ENCODE results near the gene AASDH.
A peak's percentile ranks its signal among the peaks of the same experiment; 100 is the strongest.

Gene AASDH, protein sequence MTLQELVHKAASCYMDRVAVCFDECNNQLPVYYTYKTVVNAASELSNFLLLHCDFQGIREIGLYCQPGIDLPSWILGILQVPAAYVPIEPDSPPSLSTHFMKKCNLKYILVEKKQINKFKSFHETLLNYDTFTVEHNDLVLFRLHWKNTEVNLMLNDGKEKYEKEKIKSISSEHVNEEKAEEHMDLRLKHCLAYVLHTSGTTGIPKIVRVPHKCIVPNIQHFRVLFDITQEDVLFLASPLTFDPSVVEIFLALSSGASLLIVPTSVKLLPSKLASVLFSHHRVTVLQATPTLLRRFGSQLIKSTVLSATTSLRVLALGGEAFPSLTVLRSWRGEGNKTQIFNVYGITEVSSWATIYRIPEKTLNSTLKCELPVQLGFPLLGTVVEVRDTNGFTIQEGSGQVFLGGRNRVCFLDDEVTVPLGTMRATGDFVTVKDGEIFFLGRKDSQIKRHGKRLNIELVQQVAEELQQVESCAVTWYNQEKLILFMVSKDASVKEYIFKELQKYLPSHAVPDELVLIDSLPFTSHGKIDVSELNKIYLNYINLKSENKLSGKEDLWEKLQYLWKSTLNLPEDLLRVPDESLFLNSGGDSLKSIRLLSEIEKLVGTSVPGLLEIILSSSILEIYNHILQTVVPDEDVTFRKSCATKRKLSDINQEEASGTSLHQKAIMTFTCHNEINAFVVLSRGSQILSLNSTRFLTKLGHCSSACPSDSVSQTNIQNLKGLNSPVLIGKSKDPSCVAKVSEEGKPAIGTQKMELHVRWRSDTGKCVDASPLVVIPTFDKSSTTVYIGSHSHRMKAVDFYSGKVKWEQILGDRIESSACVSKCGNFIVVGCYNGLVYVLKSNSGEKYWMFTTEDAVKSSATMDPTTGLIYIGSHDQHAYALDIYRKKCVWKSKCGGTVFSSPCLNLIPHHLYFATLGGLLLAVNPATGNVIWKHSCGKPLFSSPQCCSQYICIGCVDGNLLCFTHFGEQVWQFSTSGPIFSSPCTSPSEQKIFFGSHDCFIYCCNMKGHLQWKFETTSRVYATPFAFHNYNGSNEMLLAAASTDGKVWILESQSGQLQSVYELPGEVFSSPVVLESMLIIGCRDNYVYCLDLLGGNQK

DNA sequence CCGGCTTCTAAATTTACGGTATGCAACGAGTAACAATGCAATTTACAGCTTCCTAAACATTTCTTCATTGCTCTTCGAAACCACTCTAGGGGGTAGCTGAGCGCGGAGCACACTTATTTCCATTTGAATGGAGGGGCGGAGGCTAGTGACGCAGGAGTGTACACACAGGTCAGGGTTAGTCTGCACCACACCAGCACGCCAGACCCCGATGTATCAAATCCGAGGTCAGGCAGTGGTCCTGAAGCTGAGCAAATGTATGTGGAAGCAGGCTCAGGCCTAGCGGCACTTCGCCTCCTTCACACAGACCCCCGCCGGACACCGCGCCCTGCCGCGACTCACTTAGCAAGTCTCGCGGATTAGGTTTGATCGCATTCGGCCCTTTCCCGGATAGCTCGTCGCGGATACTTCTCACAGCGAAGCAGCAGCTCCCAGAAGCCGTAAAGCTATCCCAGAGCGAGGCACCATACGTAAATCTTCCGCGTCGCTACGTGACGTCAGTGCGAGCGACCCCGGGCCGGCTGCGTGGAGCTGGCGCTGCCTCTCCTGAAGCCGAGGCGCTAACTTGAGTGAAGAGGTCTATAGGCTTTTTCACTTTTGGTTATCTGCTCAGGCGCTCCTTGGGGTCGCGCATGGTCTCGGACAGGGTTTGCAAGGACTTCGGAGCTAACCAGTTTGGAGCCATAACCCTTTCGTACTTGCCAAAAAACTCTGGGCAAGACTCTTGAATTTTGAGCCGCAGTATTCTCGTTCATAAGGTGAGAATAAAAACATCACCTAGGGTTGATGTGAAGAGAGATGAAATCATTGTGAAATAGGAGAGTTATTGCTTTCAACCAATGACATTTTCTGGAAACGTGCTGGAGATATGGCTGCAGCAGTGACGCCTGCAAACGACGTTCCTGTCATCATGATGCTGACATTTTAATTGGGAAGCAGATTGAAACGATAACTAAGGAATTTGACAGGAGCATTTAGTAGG is at the start of gene AASDH:
Gene AASDH (minus strand): TSS at position 469 of the 979 bp plus-strand sequence. CDS start 3,192 bp downstream, outside the sequence.
- no peaks in the 10 kb centered on the region for H3K9me3 Mint-ChIP-seq
- peaks cover 52% of the 10 kb centered on the region for H3K4me1 Mint-ChIP-seq (ENCODE audit: low read depth)
- H3K4me3 Mint-ChIP-seq = peak within 1 kb of the TSS; percentile 97
- H3K27ac Mint-ChIP-seq = peak within 1 kb of the TSS; percentile 99
- peaks cover 19% of the 10 kb centered on the region for H3K36me3 Mint-ChIP-seq (ENCODE audit: low read depth)
- H3K27me3 Mint-ChIP-seq = no peaks in the 10 kb centered on the region

DNA sequence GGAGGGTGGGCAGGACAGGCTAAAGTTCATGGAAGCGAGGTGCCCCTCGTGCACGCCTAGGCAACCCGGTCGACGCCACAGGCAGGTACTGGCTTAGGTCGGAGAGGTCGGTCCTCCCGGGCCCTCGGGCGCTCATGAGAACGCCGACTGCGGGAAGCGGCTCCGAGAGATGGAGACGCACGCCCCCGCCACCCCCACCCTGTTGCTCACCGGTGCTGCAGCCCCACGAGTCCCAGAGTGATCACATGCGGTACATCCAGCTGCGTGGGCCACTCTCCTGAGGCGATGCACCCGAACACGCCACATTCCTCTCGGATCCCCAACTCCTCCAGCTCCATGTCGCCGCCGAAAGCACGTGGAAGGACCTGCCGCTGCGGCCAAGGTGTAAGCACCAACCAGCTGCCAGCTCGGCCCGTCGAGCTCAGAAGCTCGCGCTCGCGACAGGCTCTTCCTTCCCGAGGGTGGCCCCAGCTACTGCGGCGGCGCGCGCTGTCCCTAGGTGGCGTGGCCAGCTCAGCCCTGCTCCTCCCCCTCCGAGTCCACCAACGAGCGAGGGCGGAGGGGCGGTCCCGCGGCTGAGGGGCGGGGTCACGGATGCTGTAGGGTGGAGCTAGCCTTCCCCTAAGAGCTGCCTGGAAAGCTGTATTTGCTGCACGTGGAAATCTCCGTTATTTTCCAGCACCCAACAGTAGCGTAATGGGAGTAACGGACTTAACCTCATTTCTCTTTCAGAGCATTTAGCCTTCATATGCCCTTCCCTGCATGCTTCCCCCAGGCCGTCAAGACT is 48.0 kb upstream of the AASDH start, which contains the start of gene PPAT:
Gene PPAT (minus strand): TSS at position 476 of the 787 bp plus-strand sequence. CDS start 138 bp downstream, at position 338.
- peak within 1 kb of the TSS; percentile 100 for H3K27ac Mint-ChIP-seq
- H3K9me3 Mint-ChIP-seq = no peaks in the 10 kb centered on the region
- peaks cover 44% of the 10 kb centered on the region for H3K36me3 Mint-ChIP-seq (ENCODE audit: low read depth)
- H3K4me1 Mint-ChIP-seq (ENCODE audit: low read depth) = peaks cover 64% of the 10 kb centered on the region
- peak within 1 kb of the TSS; percentile 99 for H3K4me3 Mint-ChIP-seq
- H3K27me3 Mint-ChIP-seq = no peaks in the 10 kb centered on the region

DNA sequence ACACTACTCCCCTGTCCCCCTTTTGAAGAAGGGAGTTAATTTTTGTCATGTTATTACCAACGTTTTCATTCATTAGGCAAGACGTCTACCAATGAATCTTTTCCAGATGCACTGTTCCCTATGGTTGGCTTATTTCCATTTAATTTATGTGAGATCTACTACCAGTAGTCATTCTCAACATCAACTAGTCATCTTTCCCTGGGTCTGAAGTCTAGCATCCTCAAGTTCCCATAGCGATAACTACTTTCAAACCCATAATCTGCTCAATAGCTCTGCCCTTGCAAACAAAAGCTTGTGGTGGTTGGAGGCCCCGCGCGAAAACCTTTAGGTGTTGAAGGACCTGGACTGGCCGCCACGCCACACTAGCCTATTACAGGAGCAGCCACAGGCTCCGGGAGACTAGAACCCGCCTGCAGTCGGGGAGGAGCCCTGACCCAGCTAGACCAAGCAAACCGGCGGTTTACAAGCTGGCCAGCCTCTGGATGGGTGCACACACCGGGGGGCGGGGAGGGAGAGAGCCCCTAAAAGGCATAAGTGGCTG is 47.4 kb upstream of the AASDH start:
- peaks cover 37% of the 10 kb centered on the region for H3K36me3 Mint-ChIP-seq (ENCODE audit: low read depth)
- peaks cover 62% of the 10 kb centered on the region for H3K4me1 Mint-ChIP-seq (ENCODE audit: low read depth)
- no peaks in the 10 kb centered on the region for H3K27me3 Mint-ChIP-seq
- peak overlapping the region; percentile 96 for H3K27ac Mint-ChIP-seq
- H3K4me3 Mint-ChIP-seq = peak overlapping the region; percentile 99
- no peaks in the 10 kb centered on the region for H3K9me3 Mint-ChIP-seq

DNA sequence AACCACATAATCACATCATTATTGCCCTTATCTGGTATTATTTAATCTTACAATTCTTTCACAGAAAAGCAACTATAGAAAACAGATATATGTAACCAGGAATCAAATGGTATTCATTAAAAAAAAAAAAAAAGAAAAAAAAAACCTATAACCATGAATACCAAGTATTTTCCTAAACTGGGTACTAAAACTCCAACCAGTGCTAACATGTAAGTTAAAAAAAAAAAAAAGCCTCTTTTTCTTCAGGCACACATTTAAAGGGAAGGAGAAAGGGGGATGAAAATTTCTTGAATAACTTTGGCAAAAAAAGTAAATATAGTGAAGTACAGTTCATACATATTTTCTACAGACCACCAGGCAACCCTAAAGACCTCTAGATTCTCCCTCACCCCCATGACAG is 46.0 kb upstream of the AASDH start:
- Mint-ChIP-seq H3K27ac (no peak overlapping the region), H3K4me1 (ENCODE audit: low read depth) (peaks cover 63% of the 10 kb centered on the region), H3K4me3 (peak overlapping the region; percentile 99)

DNA sequence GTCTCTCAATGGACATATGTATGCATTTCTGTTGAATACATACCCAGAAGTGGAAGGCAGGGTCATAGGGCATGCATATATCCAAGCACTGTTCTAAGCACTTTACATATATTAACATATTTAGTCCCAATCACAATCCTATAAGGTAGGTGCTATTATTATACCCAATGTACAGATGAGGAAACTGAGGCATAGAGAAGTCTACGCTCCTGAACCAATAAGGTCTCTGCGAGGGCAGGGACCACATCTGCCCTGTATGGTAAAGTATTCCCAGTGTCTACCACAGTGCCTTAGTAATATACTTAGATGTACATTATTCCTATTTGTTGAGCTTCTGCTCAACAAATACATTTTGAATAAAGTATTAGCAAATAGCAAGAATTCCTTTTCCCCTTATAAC is 42.9 kb upstream of the AASDH start:
- peaks cover 21% of the 10 kb centered on the region for H3K36me3 Mint-ChIP-seq (ENCODE audit: low read depth)
- no peak overlapping the region for H3K4me3 Mint-ChIP-seq
- H3K27me3 Mint-ChIP-seq = no peaks in the 10 kb centered on the region
- H3K9me3 Mint-ChIP-seq = no peaks in the 10 kb centered on the region
- peaks cover 76% of the 10 kb centered on the region for H3K4me1 Mint-ChIP-seq (ENCODE audit: low read depth)
- no peak overlapping the region for H3K27ac Mint-ChIP-seq

More for the DNA sequence above, 46.0 kb upstream of the AASDH start:
- H3K36me3 Mint-ChIP-seq (ENCODE audit: low read depth) = peaks cover 28% of the 10 kb centered on the region
- no peaks in the 10 kb centered on the region for H3K27me3 Mint-ChIP-seq
- H3K9me3 Mint-ChIP-seq = no peaks in the 10 kb centered on the region

DNA sequence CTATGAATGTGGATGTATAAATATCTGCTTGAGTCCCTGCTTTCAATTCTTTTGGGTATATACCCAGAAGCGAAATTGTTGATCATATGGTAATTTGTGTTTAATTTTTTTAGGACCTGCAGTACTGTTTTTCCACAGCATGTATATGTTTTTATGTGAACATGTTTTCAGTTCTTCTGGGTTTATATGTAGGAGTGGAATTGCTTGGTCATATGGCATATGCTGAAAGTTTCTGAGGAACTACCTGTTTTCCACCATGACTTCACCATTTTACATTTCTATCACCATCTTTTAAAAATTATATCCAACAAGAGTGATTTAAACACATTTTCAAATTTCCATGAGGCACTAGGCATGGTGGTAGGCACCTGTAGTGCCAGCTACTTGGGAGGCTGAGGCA is 39.9 kb upstream of the AASDH start:
- no peaks in the 10 kb centered on the region for H3K9me3 Mint-ChIP-seq
- H3K27ac Mint-ChIP-seq = no peak overlapping the region
- peaks cover 17% of the 10 kb centered on the region for H3K36me3 Mint-ChIP-seq (ENCODE audit: low read depth)
- no peaks in the 10 kb centered on the region for H3K27me3 Mint-ChIP-seq
- H3K4me3 Mint-ChIP-seq = no peak overlapping the region
- peaks cover 62% of the 10 kb centered on the region for H3K4me1 Mint-ChIP-seq (ENCODE audit: low read depth)

DNA sequence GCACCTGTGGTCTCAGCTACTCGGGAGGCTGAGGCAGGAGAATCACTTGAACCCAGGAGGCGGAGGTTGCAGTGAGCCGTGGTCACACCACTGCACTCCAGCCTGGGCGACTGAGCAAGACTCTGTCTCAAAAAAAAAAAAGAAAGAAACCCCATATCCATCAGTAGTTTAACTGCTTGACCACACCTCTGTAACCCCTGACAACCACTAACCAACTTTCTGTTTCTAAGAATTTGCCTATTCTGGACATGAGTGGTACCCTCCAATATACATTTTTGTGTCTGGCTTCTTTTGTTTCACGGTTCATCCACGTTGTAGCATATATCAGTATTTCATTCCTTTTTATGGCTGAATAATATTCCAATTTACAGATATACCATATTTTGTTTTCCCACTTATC is 39.0 kb upstream of the AASDH start:
- no peaks in the 10 kb centered on the region for H3K9me3 Mint-ChIP-seq
- peaks cover 17% of the 10 kb centered on the region for H3K36me3 Mint-ChIP-seq (ENCODE audit: low read depth)
- peaks cover 52% of the 10 kb centered on the region for H3K4me1 Mint-ChIP-seq (ENCODE audit: low read depth)
- H3K27me3 Mint-ChIP-seq = no peaks in the 10 kb centered on the region
- no peak overlapping the region for H3K27ac Mint-ChIP-seq
- no peak overlapping the region for H3K4me3 Mint-ChIP-seq

DNA sequence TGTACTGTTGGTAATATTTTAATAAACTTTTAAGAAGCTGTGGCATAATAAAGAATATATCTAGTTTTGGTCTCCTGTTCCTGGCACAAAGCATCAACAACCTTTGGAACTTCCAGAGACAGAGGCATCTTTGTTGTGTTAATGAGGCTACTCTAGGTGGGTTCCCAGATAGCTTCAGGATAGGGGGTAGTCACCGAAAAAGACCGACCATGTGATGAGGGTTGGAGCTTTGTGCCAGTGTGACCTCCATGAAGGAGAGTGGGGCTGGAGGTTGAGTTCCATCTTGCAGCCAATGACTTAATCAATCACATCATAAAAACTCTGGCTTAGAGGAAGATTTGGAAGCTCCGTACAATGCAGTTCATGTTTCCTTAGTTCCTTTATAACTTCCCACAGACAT is 38.2 kb upstream of the AASDH start:
- H3K4me1 Mint-ChIP-seq (ENCODE audit: low read depth) = peaks cover 45% of the 10 kb centered on the region
- H3K27ac Mint-ChIP-seq = no peak overlapping the region
- no peaks in the 10 kb centered on the region for H3K9me3 Mint-ChIP-seq
- H3K4me3 Mint-ChIP-seq = no peak overlapping the region
- peaks cover 17% of the 10 kb centered on the region for H3K36me3 Mint-ChIP-seq (ENCODE audit: low read depth)
- no peaks in the 10 kb centered on the region for H3K27me3 Mint-ChIP-seq

DNA sequence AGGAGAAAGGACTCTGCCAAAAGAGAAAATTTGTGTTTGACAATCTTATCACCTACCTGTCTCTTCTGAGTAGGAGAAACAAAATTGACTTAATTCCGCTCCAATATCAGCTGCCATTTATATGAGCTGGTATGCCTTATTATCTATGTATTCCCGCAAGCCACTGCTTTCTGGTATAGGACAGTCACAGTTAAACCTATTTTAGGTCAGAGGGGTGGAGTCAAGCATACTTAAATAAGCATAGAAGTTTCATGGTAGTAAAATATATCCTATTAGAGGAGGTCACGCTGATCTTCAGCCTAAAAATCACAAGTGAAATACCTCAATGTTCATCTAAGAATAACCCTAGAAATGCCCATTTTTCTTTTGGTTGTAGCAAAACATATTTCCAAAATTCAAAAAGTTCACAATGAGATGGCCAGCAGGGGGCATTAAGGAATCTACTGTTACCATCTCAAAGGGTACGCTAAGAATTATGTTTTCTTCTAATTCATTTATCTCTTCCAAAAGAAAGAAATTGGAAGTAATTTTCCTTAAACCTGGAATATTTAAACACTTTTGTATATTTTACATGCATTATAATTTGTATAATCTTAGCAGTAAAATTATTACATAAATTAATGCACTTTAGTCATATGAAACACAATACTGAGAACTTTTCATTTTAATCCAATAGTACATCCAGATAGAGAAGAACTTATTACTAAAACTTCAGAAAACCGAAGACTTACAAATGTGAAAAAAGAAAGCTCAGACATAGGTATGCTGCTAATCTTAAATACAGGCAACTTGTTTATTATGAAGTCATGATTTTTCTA is 37.6 kb upstream of the AASDH start:
- Mint-ChIP-seq H3K27ac (no peak overlapping the region), H3K9me3 (no peaks in the 10 kb centered on the region), H3K4me1 (ENCODE audit: low read depth) (peaks cover 40% of the 10 kb centered on the region), H3K4me3 (no peak overlapping the region), H3K36me3 (ENCODE audit: low read depth) (peaks cover 17% of the 10 kb centered on the region), H3K27me3 (no peaks in the 10 kb centered on the region)

DNA sequence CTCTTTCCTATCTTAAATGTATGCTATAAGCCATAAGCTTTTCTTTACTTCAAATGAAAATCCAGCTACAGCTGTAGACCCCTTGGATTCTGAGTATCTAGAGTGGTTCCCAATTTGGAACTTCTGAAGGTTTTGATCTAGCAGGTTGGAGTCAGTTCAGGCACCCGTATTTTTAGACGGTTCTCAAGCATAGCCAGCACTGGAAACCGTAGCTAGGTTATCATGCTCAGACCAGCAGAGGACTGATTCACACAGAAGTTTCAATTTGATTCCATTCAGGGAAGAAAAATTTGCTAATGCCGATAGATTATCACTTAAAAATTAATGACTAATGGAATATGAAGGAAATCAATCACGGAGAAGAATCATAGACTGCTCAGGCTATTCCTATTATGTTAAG is 36.9 kb upstream of the AASDH start:
- Mint-ChIP-seq H3K36me3 (ENCODE audit: low read depth) (peaks cover 22% of the 10 kb centered on the region), H3K4me3 (no peak overlapping the region), H3K4me1 (ENCODE audit: low read depth) (peaks cover 34% of the 10 kb centered on the region), H3K9me3 (no peaks in the 10 kb centered on the region), H3K27ac (no peak overlapping the region), H3K27me3 (no peaks in the 10 kb centered on the region)

DNA sequence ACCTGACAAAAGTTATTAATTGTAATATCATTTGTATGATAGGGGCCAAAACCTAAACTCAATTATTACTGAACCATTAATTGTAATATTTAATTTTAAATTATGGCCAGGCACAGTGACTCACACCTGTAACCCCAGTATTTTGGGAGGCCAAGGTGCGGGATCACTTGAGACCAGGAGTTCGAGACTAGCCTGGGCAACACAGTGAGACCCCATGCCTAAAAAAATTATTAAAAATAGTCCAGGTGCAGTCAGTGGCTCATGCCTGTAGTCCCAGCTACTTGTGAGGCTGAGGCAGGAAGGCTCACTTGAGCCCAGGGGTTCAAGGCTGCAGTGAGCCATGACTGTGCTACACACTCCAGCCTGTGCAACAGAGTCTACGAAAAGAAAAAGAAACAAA is 30.1 kb upstream of the AASDH start:
- Mint-ChIP-seq H3K9me3 (no peaks in the 10 kb centered on the region), H3K4me3 (no peak overlapping the region), H3K27me3 (no peaks in the 10 kb centered on the region), H3K36me3 (ENCODE audit: low read depth) (peaks cover 5% of the 10 kb centered on the region), H3K4me1 (ENCODE audit: low read depth) (peaks cover 11% of the 10 kb centered on the region), H3K27ac (no peak overlapping the region)

DNA sequence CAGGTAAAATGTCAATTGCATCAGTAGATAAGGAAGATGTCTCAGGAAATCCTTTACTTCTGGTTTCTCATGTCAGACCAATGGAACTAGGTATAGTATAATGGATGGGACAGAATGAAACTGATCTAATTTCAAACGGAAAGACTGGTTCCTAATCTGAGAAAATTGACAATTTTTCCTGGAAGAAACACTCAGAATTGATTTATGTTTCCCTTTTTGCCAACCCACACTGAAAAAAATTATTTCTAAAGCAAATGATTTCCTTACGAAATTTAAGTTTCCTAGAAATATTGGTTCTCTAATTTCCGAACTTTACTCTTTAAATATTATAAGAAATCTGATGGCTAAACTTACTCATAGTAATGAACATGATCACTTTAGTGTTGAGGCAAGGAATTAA is 29.1 kb upstream of the AASDH start:
- no peaks in the 10 kb centered on the region for H3K9me3 Mint-ChIP-seq
- H3K27me3 Mint-ChIP-seq = no peaks in the 10 kb centered on the region
- no peak overlapping the region for H3K4me3 Mint-ChIP-seq
- peaks cover 19% of the 10 kb centered on the region for H3K4me1 Mint-ChIP-seq (ENCODE audit: low read depth)
- H3K27ac Mint-ChIP-seq = no peak overlapping the region
- peaks cover 5% of the 10 kb centered on the region for H3K36me3 Mint-ChIP-seq (ENCODE audit: low read depth)

All from stimulated activated naive CD8-positive, alpha-beta T cell treated with anti-CD3 and anti-CD28 coated beads, Interleukin-15, Interleukin-2, amounts not matched to agents 100 ng/mL and 50 ng/mL, for 24 hours (primary cell).